ENCODE data around the gene POLR2J2.
"Not testable (repeated sequence)": the region's sequence is repeated elsewhere in the genome, so short reads cannot be mapped to it uniquely, and the experiment has no call there.

Gene POLR2J2
- total RNA-seq, result 0.43 to 1.4 reads per million in 2 experiments

DNA sequence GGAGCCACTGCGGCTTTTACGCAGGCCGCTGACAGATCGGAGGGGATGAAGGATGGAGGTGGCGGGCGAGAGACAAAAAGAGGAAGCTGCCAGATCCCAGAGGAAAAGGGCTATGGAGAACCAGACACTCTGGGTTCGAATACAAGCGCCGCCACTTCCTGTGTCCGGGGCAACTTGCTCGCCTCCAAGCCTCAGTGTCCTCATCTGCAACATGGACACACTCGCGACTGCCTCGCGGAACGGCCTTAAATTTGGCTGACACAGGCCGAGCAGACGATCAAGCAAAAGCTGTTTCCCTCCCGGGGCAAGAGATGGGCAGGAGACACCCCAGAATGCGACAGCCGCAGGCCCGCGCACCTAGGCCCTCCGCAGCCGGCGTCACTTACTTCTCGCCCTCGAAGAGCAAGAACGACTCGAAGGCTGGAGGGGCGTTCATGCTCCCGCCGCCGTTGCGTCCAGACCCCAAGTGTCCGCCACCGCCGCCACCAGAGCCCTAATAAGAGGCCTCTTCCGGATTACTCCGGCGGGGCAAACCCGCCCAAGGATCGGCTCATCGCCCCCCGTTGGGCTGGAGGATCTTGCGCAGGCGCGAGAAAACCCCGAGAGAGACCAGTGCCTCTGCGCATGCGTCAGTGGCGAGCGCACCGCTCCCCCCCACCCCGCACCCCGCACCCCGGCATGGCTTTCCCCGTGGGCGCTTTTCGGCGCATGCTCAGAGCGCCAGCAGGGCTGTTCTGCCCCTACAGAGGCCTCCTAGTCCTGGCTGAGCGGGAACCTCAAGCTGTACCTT, at the start of gene POLR2J2:
Gene POLR2J2 (minus strand): TSS at position 498 of the 790 bp plus-strand sequence. CDS start 62 bp downstream, at position 436.
- peak; percentile 81 for DNase-seq (ENCODE audit: low read depth)

DNA sequence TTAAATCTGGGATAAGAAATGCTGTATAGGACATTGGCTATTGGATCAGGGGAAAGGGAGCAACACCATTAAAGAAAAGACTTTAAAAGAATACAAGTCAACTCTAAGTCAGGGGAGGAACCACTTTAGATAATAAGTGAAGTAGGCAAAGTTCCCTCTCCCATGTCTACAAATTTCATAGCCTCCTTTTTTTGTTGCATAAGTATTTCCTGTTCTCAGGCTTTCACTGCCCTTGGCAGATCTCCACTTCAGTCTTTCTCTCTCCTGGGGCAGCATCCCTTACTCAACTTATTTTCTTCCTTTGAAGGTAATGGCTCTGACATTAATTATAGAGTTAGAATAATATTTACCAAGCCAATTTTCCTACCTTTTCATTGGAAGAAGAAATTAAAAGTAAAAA, 47.0 kb upstream of the POLR2J2 start:
- not testable (repeated sequence) for DNase-seq (ENCODE audit: low read depth)

DNA sequence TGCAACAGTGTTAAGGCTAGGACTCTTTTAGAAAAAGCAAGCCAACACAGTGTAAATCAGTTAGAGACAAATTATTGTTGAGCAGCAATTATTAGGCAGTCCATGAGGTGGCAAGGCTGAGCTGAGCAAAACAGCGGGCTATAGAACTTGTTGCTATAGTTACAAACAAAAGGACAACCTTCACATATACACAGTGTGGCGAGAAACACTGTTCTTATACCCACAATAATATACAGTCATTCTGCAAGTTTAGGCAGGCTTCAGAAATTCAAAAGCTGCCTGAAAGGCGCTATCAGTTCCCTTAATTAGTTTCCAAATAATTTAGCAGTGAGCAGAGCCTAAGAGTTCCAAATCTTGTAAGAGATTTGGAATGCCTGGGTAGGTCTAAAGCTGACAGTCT, 44.3 kb upstream of the POLR2J2 start:
- DNase-seq (ENCODE audit: low read depth), result not testable (repeated sequence)

DNA sequence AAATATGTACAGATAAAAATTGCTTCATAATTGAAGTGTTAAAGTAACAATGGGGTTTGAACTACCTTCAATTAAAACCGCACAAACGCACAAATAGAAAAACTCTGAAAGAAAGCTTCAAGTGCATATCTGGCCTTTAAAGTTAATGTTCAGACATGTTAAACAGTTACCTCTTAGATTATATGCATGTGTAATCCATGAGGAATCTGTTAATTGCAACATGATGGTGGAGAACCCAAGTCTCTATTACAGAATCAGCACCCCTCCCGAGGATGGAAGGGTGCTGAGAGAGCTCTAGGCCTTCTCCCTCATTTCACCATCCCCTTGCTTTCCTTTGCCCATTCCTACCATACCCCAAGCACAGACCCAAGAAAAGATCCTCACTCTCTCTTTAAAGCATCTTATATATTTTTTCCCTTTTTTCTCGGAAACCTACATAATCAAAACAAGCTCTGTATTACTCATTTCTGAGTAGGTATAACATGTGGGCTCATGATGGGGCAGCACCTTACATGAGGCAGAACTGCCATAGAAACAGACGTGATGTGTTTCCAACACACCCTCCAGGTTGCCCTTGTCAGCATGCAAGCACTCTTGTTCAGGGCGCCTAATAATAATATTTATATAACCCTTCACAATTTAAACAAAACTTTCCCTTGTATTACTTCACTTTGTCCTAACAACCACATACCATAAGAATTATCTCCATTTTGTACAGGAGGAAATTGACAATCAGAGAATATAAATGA, 43.5 kb upstream of the POLR2J2 start:
- not testable (repeated sequence) for DNase-seq (ENCODE audit: low read depth)

DNA sequence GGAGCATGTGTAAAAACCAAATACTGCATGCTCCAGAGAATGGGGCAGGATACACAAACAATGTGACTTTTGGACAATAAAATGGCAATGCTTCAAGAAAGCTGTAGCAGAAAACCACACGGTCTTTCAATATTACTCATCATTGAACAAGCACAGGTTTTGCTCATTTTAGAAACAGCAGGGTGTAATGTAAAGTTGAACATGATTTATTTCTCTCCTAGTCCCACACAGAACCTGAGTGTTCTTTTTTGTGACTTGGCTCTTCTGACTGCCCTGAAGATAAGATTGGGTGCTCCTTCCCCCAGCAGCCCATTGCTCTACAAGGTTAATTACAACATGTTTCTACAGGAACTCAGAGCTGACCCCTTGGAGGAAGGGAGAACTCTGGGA, 42.2 kb upstream of the POLR2J2 start:
- DNase-seq (ENCODE audit: low read depth), result not testable (repeated sequence)

DNA sequence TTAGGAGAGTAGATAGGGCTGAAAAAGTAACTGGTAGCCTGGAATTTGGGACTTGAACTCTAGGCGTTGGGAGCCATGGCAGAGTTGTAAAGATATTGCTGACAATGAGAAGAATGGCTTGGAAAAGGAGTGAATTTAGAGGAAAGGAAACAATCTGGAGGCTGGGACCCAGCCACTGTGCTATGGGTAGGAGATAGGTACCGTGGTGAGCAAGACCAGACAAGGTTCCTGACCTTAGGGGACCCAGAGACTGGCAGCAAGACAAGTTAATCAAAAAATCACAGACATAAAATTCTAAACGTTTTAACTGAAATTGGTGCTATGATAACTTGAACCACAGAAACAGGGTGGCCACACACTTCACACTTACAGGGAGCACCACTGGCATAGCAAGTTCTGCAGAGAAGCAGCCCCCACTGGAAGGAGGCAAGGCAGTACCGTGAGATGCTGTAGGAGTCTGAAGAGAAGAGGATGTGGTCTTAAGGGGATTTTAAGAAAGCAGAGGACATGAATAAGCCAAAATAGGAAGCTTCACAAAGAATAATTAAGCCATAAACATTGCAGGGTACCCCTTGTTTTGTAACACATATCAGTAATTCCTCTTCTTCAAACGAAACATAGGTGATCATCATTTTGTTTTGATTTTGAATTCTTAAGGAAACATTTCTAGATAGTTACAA, 41.7 kb upstream of the POLR2J2 start:
- DNase-seq (ENCODE audit: low read depth), result not testable (repeated sequence)

DNA sequence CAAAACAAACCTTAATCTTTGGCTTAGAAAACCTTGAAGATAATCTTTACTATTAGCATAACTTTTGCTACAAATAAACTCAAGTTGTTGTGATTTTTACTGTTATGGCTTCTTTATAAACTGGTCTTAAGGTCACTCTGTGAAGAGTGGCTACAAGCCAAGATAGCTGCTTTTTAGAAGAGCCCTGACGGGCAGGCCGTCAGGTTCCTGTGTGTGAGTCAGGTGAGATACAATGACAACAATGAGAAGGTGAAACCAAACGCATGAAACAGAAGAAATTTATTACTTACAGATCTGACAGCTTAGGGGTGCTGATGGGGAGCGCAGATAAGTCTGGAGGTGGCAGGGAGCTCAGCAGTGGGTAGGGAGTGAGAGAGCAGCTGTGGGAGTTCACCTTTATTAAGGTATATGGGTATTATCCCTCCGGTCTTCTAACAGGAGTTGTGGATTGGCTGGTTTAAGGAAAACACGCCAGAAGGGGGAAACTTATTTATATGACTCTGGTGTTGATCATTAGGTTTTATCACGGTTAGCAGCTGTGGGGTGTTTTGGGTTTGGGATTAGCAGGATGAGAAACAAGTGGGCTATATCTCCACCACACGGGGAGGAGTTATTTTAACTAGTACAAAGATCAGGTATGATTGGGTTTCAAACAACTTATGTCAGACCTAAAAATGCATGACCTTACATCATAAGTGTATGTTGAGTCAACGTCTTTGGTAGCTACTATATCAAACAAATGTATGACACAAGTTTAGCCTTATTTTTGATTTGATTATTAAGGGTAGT, 27.7 kb upstream of the POLR2J2 start:
- DNase-seq (ENCODE audit: low read depth), result not testable (repeated sequence)

DNA sequence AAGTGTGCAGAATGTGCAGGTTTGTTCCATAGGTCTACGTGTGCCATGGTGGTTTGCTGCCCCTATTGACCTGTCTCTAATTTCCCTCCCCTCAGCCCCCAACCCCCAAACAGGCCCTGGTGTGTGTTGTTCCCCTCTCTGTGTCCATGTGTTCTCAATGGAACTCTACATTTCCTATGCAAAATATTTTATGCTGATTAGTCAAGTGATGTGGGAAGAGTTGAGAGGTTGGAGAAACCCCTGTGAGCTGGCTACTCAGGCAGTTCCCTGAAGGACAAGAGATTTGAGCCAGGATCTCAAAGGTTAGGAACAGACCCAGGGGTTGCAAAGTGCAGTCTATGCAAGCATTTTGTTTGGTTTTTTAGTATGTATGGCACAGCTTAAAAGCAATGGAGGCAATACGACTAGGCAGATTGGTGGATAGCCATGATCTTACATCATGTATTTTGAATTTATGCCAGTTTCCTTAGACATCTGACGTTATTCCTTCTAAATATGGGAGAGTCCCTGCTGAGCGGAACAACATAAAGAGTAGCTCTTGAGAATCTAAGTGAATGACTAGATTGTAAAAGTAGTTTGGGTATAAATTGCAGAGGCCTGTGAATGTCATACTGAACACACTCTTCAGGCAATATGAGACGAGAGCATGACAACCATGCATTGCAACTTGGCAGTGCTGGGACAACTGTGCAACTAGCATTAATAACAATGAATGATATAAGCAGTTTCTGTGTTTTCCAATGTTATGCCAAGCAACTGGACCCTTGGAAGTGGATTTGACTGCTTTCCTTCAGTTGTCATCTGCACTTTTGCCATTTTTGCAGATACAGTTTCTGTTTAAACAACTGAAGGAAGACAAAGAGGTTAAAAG, 26.4 kb upstream of the POLR2J2 start:
- not testable (repeated sequence) for DNase-seq (ENCODE audit: low read depth)

DNA sequence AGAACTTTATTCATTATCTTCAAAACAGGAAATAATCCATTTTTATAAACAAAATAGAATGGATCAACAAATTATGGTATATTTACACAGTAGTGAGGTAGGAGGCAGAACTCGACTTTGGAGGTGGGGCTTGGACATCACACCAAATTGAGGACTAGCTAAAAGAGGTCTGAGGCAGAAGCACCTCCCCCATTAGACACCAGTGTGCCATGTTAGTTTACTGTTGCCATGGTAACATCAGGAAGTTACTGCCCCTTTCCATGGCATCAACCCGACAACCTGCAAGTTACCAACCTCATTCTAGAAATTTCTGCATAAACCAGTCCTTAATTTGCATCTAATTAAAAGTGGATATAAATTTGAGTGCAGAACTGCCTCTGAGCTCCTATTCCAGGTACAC, 24.5 kb upstream of the POLR2J2 start:
- DNase-seq (ENCODE audit: low read depth), result not testable (repeated sequence)

DNA sequence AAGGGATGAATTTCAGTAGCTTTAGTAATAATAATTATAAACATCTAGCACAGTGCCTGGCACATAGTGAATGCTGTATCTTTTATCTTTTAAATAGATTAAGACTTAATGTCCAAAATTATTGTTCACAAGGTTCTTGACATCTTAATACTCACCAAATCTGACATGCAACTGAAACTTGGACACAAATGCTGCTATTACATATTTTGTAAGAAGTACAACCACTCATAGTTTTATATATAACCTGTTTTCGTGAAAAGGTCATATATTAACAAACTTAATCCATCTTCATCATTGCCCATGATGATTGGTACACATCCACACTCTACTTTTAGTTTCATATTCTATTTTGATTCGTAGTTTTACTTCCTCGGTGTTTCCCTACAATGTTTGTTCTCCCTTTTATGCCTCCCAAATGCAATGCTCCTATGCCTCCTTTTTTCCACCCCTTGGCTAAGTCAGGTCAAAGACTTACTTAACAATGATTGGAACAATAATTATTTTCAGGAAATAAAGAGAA, 23.6 kb upstream of the POLR2J2 start:
- DNase-seq (ENCODE audit: low read depth), result not testable (repeated sequence)

DNA sequence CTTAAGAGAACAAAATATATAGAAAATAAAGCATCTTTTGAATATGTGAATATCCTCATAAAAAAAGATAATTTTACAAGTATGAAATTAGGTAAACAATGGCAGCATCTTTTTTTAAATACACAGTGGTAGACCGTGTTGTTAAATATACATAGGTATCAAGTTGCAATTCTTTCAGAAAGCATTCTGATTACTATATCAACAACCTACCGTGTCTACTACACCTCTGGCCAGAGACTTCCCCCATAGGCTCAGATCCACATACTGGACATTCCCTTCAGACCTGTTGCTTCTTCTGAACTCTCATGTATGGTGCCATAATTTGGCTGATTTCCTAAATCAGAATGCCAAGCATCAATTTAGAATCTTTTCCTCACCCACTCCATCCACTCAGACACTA, 22.5 kb upstream of the POLR2J2 start:
- not testable (repeated sequence) for DNase-seq (ENCODE audit: low read depth)

DNA sequence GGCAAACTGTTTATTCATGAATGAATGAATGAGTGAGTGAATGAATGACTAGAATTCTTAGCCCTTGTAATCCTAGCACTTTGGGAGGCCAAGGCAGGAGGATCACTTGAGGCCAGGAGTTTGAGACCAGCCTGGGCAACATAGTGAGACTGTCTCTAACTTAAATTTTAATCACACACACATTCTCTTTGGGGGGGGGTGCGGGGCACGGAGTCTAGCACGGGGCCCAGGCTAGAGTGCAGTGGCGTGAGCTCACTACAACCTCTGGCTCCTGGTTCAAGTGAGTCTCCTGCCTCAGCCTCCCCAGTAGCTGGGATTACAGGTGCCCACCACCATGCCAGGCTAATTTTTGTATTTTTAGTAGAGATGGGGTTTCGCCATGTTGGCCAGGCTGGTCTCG, 19.1 kb upstream of the POLR2J2 start:
- DNase-seq (ENCODE audit: low read depth), result not testable (repeated sequence)

DNA sequence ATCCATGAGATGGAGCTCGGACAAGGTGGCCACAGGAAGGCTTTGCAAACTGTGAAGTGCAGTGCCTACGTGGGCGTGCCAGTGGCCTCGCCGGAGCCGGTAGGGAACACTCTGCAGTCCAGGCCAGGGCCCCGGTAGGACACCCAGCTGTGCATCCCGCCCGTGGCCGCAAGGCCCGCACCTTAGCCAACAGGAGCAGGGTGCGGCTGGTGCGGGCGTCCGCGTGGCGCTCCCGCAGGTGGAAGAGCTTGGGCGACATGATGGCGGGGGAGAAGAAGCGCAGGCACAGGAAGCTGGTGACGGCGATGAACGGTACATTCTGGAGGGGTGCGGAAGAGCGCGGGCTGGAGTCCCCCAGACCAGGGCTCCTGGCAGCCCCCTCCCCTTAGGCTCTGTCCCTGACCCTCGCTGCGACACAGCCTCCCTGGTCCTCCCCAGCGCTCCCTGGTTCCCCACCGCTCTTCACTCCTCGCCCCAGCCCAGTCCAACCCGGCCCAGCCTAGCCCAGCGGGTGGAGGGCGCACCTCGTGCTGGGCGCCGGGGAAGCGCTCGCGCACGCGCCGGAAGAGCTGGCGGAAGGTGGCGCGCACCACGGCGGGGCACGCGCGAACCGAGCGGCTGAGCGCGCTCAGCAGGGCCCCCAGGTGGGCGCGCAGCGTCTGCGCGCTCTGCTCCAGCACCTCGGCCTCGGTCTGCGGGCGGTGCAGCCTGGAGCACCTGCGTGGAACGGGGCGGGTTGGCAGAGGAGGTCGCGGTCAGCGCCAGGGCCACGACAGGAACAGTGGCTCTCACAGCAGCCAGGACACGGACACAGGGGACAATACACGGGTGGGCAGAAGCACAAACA, 18.2 kb upstream of the POLR2J2 start:
- DNase-seq (ENCODE audit: low read depth), result not testable (repeated sequence)

DNA sequence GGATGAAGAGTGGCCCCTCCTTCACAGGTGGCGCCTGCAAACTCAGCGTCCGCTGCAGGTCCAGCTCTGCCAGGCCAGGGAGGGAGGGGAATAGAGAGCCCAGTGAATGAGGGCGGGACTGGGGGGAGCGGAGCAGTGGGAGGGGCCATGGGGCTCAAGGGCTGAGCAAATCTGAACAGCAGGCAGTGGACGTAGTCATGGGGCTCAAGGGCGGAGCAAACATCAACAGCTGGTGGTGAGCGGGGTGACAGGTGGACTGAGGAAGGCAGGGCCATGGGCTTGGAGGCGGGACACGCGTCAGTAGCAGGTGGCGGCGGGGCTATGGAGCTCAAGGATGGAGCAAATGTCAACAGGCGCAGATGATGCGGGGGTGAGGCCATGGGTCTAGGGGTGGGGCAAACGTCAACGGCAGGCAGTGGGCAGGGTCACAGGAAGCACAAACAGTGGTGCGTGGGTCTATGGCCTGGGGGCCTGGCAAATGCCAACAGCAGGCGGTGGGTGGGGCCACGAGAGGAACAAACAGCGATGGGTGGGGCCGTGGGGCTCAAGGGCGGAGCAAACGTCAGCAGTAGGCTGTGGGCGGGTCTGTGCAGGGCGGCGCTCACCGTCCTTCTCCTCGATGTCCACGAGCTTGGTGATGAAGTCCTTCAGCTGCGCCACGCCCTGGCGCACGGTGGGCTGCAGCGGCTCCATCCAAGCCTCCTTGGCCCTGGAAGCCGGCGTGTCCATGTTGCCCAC, 17.0 kb upstream of the POLR2J2 start:
- DNase-seq (ENCODE audit: low read depth), result not testable (repeated sequence)

DNA sequence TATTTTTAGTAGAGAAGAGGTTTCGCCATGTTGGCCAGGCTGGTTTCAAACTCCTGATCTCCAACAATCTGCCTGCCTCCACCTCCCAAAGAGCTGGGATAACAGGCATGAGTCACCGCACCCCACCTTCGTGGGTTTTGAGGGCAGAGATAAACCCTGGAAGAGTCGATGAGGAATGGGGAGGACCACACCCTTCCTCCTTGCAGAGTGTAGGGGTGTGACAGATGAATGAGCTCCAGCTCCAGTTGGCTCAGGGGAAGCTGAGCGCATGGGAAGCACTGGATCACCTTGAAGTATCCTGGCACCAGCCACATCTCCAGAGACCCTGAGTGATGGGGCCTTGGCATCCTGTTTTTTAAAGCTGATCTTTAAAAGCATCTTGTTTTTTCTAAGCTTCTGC, 11.1 kb upstream of the POLR2J2 start:
- DNase-seq (ENCODE audit: low read depth), result not testable (repeated sequence)

DNA sequence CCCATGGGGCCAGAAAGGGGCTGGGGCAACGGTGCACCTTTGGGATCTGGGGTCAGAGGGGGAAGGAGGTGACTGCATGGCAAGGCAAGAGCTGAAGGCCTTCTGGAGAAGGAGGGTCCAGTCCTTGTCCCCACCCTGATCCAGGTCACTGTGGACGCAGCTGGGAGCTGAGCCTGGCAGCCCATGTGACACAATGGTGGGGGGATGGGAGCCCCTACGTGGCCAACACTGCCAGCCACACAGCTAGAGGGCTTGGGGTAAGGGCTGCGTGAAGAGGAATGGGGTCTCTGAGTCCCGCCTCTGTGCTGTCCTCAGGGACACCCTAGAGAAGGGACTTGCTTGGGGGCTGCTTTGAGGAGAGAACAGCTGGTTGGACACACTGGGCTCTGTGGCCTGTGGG, 9.3 kb upstream of the POLR2J2 start:
- not testable (repeated sequence) for DNase-seq (ENCODE audit: low read depth)

DNA sequence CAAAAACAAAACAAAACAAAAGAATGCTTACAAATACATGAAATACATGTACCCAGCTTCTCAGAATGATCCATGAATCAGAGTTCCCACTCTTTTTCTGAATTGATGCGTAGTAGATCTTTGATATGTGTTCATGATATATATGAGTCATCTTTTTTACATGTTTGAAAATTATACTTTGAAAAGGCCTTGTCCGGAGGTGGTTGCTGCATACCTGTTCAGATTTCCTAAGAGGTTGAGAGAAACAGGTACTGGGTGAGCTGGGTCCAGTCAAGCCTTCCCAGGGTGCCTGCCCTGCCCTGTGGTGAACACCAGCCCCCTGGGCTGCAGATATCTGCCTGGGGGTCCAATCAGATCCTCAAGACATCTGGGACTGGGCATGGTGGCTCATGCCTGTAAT, 4.1 kb upstream of the POLR2J2 start:
- DNase-seq (ENCODE audit: low read depth), result not testable (repeated sequence)

DNA sequence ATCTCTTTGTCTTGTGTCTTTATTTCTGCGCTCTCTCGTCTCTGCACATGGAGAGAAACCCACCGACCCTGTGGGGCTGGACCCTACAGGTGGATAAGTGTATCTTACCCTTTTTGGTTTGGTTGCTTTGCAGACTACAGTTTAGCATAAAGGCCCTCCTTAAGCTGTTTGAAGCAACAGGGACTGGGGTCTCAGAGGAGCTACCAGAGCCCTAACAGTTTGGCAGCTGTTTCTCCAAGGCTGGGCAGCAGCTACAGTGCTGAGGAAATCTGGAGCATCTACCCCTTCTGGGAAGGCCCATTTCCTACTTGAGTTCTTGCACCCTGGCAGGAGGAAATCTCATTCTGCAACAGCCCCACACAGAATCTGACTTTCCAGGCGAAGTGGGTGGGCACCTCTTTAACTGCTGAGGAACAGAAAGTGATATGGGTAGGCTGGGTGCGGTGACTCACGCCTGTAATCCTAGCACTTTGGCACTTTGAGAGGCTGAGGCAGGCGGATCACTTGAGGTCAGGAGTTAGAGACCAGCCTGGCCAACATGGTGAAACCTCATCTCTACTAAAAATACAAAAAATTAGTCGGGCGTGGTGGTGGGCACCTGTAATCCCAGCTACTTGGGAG, 2.1 kb upstream of the POLR2J2 start:
- not testable (repeated sequence) for DNase-seq (ENCODE audit: low read depth)

Measured in T follicular helper cell (primary cell).